Epithelial cell of alveolus of lung (primary cell): ENCODE results near the gene CSNK2A1. TPM values are rescaled to one million over a fixed set of nuclear protein-coding genes. Genes with fewer than 3 reads are reported as not detected.

ENCODE experiments used
- total RNA-seq: library from RNA; depleted of rRNA; stranded (reverse); fragments of >200 nt; gene quantifications from 2 replicates; pipeline ENCODE4 v1.2.1, GENCODE V29; 2015

The CSNK2A1 gene
- total RNA-seq: 84.4 and 94.3 TPM in 2 replicates

DNA sequence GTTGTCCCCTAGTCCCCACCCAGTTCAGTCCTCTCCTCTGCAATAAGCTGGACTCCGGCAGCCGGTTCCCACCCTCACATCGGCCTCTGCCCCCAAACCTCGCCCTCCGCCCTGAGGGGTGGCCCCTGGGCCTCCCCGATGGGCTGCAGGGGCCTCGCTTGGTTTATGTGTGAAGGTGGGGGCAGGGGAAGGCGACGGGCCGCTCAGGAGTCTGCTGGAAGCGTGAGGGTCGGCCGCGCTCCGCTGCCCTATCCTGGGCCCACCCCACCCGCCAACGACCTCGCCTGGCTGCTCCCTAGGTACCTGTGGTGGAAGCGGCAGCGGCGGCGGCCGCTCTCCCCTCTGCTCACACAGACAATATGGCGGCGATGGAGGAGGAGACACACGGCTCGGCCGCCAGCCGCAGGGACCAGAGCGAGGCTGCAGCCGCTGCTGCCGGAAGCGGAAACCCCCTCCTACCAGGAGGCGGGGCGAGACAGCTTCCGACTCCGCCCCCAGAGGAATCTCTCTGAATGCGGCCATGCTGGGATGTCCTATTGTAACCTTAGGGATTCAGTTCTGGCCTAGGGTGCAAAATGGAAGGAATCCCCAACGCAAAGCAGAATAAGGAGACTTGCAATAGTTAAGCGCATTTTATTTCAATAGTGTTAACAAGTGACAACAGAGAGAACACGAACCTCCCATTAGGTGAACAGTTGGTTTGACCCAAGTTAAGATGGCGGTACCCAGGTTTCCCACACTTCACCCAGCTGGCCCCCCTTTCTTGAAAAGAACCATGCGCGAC lies at the start of gene CSNK2A1:
CSNK2A1 (minus strand) TSS at position 422 of the 784 bp plus-strand sequence. CDS start 35,239 bp downstream, outside the sequence.

DNA sequence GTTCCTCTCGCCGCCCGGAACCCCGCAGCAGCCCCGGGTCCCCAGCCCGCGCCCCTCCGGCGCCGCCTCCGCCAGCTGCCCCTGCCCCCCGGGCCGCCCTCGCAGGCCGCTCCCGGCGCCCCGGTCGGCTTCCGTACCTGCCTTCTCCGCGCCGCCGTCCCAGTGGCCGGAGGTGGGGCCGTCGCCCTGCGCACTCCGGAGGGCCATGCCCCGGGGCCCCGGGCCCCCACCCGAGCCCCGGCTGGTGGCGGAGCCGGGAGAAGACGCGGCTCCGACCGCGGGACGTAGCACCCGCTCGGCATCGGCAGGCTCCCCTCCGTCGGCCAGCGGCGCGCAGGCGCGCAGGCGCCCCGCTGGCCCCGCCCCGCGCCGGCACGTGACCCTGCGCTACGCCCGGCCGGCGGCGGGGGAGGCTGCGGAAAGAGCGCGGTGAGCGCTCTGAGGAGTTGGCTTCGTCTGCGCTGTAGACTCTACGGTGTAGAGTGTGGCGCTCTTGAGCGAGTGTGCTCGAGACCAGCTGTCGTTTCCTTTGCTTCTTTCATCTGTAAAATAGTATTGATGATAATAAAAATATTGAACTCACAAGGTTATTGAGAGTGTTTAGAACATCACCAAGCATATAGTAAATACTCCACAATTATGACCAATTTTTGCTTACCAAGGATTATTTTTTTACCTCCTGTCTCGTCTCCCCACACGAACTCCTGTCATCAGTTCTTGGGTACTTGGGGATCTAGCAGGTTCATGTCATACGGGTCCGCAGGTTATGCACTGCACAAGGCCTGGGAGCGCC lies 81.2 kb downstream of the CSNK2A1 start, which contains the start of gene TBC1D20:
TBC1D20 (minus strand) TSS at position 335 of the 793 bp plus-strand sequence; CDS start at position 207, 128 bp downstream.

Other genes starting within 250 kb of the CSNK2A1 start
- gene ZCCHC3, start 246.2 kb downstream of the CSNK2A1 start, total RNA-seq: 17.6 and 27.9 TPM in 2 replicates
- gene SOX12, start 218.2 kb downstream of the CSNK2A1 start, total RNA-seq: 11.4 and 12.9 TPM in 2 replicates
- gene NRSN2, start 196.7 kb downstream of the CSNK2A1 start, total RNA-seq: 66.2 and 69.4 TPM in 2 replicates
- 34.2 and 202 TPM in 2 replicates for gene TRIB3, start 163.0 kb downstream of the CSNK2A1 start, total RNA-seq
- 115 and 128 TPM in 2 replicates for gene RBCK1, start 135.5 kb downstream of the CSNK2A1 start, total RNA-seq
- 27.2 and 32.7 TPM in 2 replicates for gene TBC1D20, start 81.3 kb downstream of the CSNK2A1 start, total RNA-seq
- not detected in 2 replicates for gene TCF15, start 66.5 kb upstream of the CSNK2A1 start, total RNA-seq
- gene SRXN1, start 109.4 kb upstream of the CSNK2A1 start, total RNA-seq: 47.9 and 70.2 TPM in 2 replicates
- not detected in 2 replicates for gene SCRT2, start 132.0 kb upstream of the CSNK2A1 start, total RNA-seq
- gene SLC52A3, start 224.7 kb upstream of the CSNK2A1 start, total RNA-seq: not detected in 2 replicates